Ramos (cell line): ENCODE measurements around the gene RAD51AP1.

Experiments
- in situ Hi-C: fragments of 300-500 bp; cut with MboI; formaldehyde crosslinking; loops from one replicate; pipeline ENCODE4 v1.14.3; 2022; ENCODE audit warnings: low sequenced_read_pairs; ENCODE audit not compliant: unreplicated experiment

The RAD51AP1 gene

GRCh38 chr12:4540638-4541037 is 1.9 kb downstream of the RAD51AP1 start:
- in situ Hi-C loops, result no loop called here

- in situ Hi-C loops, result no loop called here
These were observed 6.5 kb downstream of the RAD51AP1 start for GRCh38 chr12:4545195-4545594.

GRCh38 chr12:4552191-4552590 is 13.5 kb downstream of the RAD51AP1 start:
- in situ Hi-C loops, result no loop called here

- in situ Hi-C loops, result no loop called here
These were observed 15.3 kb downstream of the RAD51AP1 start for GRCh38 chr12:4553943-4554342.

- in situ Hi-C loops, result no loop called here
These were observed 17.1 kb downstream of the RAD51AP1 start for GRCh38 chr12:4555804-4556203.

- in situ Hi-C loops, result no loop called here
These were observed 18.2 kb downstream of the RAD51AP1 start for GRCh38 chr12:4556735-4557530.

- in situ Hi-C loops, result no loop called here
These were observed 18.9 kb downstream of the RAD51AP1 start for GRCh38 chr12:4557586-4557985.

GRCh38 chr12:4558171-4558570 is 19.5 kb downstream of the RAD51AP1 start:
- in situ Hi-C loops, result no loop called here

- in situ Hi-C loops, result no loop called here
These were observed 23.5 kb downstream of the RAD51AP1 start, which contains the start of gene DYRK4 for GRCh38 chr12:4562034-4562657. Gene DYRK4, plus strand, starts transcription at chr12:4562208. Its CDS starts 38 bp downstream, at chr12:4562246.

- in situ Hi-C loops, result no loop called here
These were observed 24.6 kb downstream of the RAD51AP1 start for GRCh38 chr12:4563336-4563735.

- in situ Hi-C loops, result no loop called here
These were observed 26.1 kb downstream of the RAD51AP1 start for GRCh38 chr12:4564818-4565217.

- in situ Hi-C loops, result no loop called here
These were observed 27.8 kb downstream of the RAD51AP1 start for GRCh38 chr12:4566474-4566873.

- in situ Hi-C loops, result no loop called here
These were observed 28.6 kb downstream of the RAD51AP1 start for GRCh38 chr12:4567073-4567881.

GRCh38 chr12:4569261-4569660 is 30.6 kb downstream of the RAD51AP1 start:
- in situ Hi-C loops, result no loop called here

GRCh38 chr12:4572680-4573079 is 34.0 kb downstream of the RAD51AP1 start:
- in situ Hi-C loops, result no loop called here

- in situ Hi-C loops, result no loop called here
These were observed 40.8 kb downstream of the RAD51AP1 start for GRCh38 chr12:4579305-4580102.

- in situ Hi-C loops, result no loop called here
These were observed 41.6 kb downstream of the RAD51AP1 start for GRCh38 chr12:4580281-4580688.

- in situ Hi-C loops, result no loop called here
These were observed 45.6 kb downstream of the RAD51AP1 start for GRCh38 chr12:4584281-4584680.

GRCh38 chr12:4584896-4585295 is 46.2 kb downstream of the RAD51AP1 start:
- in situ Hi-C loops, result no loop called here

GRCh38 chr12:4586500-4586899 is 47.8 kb downstream of the RAD51AP1 start:
- in situ Hi-C loops, result no loop called here
